ENCODE measurements around the gene PDIK1L. TPM values are rescaled to one million over a fixed set of nuclear protein-coding genes. Genes with fewer than 3 reads are reported as not detected.

PDIK1L gene
- total RNA-seq, 2 experiments from 2014 or later = 18.3 to 20.2 TPM

DNA sequence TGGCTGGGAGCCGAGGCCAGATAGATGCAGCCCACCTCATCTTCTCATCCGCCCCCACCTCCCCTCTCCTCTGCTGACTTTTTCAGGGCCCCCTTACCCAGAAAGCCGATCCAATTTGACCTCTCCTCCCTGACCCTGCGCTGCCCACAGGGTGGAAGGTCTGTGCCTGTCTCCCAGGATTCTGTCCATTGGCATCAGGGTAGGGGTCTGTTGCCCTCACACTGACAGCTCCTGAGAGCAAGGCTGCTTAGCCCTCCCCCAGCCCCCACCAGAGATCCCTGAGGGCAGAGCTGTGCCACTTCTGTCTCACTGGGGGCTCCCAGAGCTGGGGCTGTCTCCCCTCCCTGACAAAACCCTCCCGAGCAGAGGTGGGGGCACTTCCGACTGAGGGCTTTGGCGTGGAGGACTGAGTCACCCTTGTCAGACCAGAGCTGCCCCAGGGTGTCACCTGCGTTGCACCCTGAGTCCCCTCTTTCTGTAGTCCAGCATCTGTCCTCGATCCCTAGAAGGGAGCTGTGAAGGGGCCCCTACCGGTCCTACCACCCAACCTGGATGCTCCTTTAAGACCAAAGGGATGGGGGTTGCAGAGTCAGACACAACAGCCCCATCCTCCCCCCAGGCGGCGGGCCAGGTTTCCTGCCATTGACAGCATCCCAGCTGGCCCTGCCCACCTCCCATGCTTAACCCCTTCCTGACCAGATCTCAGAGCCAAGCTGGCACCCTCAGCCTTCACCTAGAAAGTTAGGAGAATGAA lies 44.8 kb downstream of the PDIK1L start:
- H3K27ac Mint-ChIP-seq = no peak overlapping the region
- no peak for DNase-seq
- H3K27me3 Mint-ChIP-seq = peaks cover 71% of the 10 kb centered on the region
- H3K9me3 Mint-ChIP-seq (ENCODE audit: low read depth) = no peaks in the 10 kb centered on the region
- peak; percentile 9 for ATAC-seq
- CTCF ChIA-PET = interaction anchor here (1.1 to 4.6 kb wide), 5 partner anchors 12 to 261 kb away, joined by 3 to 31 read pairs (median 4); partner anchors contain the start of genes C1orf232 and ZNF593
- H3K4me1 Mint-ChIP-seq = peaks cover 2% of the 10 kb centered on the region
- no peaks in the 10 kb centered on the region for H3K36me3 Mint-ChIP-seq
- no peak overlapping the region for H3K4me3 Mint-ChIP-seq

DNA sequence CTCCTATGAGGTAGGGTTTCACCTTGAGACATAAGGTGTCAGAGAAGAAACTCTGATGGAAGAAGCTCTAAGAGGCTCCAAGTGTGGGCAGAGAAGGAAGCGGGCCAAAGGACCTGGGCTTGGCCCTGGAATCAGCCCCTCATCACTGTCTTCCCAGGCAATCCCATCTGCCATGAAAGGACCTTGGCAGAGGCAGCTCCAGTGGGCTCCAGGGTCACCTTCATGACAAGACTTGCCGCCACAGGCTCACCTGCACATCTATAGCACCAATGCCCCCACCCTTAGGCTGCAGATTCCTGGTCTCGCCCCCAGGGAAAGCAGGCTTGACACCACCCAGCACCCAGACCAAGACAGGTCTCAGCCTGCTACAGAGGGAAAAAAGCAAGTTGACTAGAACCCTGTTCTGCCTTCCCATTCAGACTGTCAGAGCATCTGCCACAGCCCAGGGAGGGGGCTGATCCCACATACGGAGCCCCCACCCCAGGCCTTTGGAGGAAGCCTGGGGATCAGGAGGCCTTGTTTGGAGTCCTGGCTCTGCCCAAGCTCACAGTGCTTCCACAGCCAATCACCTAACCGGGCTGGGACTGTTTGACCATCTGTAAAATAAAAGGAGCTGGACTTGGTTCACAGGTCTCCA lies 46.8 kb downstream of the PDIK1L start:
- CTCF ChIA-PET = interaction anchor here (0.7 to 4.6 kb wide), 7 partner anchors 11 to 257 kb away, joined by 3 to 31 read pairs (median 3); partner anchors contain the start of genes C1orf232 and ZNF593
- ATAC-seq (no peak), DNase-seq (no peak)
- Mint-ChIP-seq H3K4me3 (no peak overlapping the region), H3K4me1 (peaks cover 6% of the 10 kb centered on the region), H3K27me3 (peaks cover 75% of the 10 kb centered on the region), H3K27ac (no peak overlapping the region), H3K9me3 (ENCODE audit: low read depth) (no peaks in the 10 kb centered on the region), H3K36me3 (no peaks in the 10 kb centered on the region)

DNA sequence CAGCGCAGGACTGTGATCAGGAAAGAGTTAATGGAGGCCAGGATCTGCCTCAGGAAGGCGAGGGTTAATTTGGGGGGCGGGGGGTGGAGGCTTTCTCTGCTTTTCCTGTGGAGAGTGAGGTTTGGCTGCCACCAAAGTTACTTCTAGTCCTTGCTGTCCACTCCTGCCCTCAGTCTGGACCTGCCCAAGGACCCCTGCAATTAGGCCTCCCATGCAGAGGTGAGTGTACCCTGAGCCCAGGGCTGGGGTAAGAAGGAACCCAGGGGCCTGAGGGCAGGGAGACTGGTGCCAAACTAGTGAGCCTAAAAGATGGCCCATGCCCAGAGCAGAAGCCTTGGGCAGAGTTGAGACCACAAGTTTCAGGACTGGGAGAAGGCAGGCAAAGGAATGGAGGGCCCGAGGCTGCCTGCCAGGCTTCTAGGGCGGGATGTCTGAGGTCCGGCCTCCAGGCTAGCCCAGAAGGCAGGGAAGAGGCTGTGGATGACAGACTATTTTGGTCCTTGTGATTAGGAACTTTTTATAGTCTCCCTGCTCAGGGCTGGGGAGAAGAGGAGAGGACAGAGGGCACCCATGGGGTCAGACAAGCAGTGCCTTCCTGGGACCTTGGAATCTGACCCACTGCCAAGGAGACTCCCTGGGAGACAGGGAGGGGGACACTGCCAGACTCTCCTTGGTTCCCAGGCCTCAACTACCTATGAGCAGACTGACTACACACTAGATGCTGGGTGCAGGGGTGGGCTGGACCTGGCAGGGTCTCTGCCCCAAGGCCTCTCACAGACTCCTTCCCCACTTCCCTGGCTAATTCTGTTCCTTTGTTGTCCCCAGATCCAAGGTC lies 47.5 kb downstream of the PDIK1L start, which contains the start of gene FAM110D:
FAM110D (plus strand) TSS at position 172 of the 835 bp plus-strand sequence. CDS start 2,213 bp downstream, outside the sequence.
- DNase-seq (no peak), ATAC-seq (no peak)
- Mint-ChIP-seq H3K27me3 (peaks cover 74% of the 10 kb centered on the region), H3K4me1 (peaks cover 10% of the 10 kb centered on the region), H3K4me3 (no peak within 1 kb of the TSS), H3K27ac (no peak within 1 kb of the TSS), H3K9me3 (ENCODE audit: low read depth) (no peaks in the 10 kb centered on the region), H3K36me3 (no peaks in the 10 kb centered on the region)
- CTCF ChIA-PET = interaction anchor here (3.8 kb wide), 1 partner anchor 14 kb away, joined by 14 read pairs; no protein-coding TSS in a partner anchor

DNA sequence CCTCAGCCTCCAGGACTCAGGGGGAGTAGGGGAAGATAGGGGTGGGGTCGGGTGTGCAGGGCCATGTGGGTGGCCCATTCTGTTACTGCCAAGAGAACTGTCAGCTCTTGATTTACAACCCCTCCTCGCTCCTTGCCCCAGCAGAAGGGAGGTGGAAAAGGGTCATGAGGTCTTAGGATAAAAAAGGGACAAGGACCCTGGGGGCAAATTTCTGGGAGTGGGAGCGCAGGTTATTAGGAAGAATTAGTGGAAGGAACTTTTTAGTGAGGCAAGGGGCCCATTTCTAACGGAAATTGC lies 48.1 kb downstream of the PDIK1L start:
- Mint-ChIP-seq H3K4me1 (peaks cover 10% of the 10 kb centered on the region), H3K9me3 (ENCODE audit: low read depth) (no peaks in the 10 kb centered on the region), H3K27ac (no peak overlapping the region), H3K27me3 (peaks cover 72% of the 10 kb centered on the region), H3K4me3 (no peak overlapping the region), H3K36me3 (no peaks in the 10 kb centered on the region)
- no peak for DNase-seq
- CTCF ChIA-PET = interaction anchor here (3.8 kb wide), 1 partner anchor 14 kb away, joined by 14 read pairs; no protein-coding TSS in a partner anchor
- no peak for ATAC-seq

DNA sequence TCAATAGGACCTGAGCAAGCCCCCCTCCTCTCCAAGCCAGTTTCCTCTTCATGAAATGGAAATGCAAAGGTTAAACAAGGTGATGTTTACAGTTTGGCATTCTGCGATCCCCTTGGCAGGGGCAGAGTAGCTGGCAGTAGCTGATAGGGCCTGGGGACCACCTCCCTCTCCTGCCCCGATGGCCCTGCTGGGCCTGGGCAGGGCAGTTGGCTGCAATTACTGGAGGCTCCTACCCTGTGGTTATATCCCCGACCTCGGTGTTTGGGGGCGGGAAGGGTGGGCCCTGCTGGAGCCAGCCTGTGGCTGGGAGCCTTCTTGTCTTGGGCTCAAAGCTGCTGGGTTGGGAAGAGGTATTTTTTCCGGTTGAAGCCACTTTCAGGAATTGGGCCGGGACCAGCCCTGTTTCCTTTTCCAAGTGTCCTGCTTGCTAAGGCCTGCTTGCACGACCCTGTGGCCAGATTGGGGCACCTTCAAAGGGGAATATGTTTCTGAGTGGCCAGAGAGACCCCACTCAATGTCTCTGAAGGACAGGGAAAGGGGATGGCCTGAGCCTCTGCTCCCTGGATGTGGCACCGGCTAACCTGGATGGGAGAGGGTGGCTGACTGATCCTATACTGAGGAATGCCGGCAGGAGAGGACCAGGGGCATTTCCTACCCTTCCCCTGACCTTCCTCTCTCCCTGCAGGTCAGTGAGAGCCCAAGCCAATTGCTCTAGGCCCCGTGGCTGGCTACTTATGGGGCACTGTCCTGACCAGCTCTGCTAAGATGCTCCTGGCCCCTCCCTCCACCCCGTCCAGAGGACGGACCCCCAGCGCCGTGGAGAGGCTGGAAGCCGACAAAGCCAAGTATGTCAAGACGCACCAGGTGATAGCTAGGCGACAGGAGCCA lies 49.1 kb downstream of the PDIK1L start:
- ATAC-seq (no peak), DNase-seq (no peak)
- Mint-ChIP-seq H3K27me3 (peaks cover 73% of the 10 kb centered on the region), H3K9me3 (ENCODE audit: low read depth) (no peaks in the 10 kb centered on the region), H3K4me3 (no peak overlapping the region), H3K36me3 (no peaks in the 10 kb centered on the region), H3K4me1 (peaks cover 18% of the 10 kb centered on the region), H3K27ac (no peak overlapping the region)
- CTCF ChIA-PET = interaction anchor here (0.6 to 3.8 kb wide), 7 partner anchors 9 to 124 kb away, joined by 3 to 14 read pairs (median 4); partner anchors contain the start of genes ZNF593 and ZNF593OS

DNA sequence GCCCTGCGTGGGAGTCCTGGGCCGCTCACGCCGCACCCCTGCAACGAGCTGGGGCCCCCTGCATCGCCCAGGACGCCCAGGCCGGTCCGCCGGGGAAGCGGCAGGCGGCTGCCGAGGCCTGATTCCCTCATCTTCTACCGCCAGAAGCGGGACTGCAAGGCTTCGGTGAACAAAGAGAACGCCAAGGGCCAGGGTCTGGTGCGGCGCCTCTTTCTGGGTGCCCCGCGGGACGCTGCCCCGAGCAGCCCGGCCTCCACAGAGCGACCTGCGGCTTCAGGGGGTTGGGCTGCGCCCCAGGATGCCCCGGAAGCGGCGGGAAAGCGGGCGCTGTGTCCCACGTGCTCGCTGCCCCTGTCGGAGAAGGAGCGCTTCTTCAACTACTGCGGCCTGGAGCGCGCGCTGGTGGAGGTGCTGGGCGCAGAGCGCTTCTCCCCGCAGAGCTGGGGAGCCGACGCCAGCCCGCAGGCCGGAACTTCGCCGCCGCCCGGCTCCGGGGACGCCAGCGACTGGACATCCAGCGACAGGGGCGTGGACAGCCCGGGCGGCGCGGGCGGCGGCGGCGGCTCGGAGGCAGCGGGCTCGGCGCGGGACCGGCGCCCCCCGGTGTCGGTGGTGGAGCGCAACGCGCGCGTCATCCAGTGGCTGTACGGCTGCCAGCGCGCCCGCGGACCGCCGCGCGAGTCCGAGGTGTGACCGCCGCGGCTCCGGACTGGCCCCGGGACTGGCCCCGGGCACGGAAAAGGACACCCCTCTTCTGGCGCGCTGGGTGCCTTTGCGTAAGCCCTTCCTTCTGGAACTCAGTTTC lies 50.0 kb downstream of the PDIK1L start:
- no peaks in the 10 kb centered on the region for H3K36me3 Mint-ChIP-seq
- H3K27ac Mint-ChIP-seq = no peak overlapping the region
- ATAC-seq (peak; percentile 64), DNase-seq (peak; percentile 52)
- CTCF ChIA-PET = interaction anchor here (0.6 to 3.8 kb wide), 9 partner anchors 8 to 255 kb away, joined by 3 to 14 read pairs (median 4); partner anchors contain the start of genes ZNF593 and ZNF593OS
- H3K9me3 Mint-ChIP-seq (ENCODE audit: low read depth) = no peaks in the 10 kb centered on the region
- peak overlapping the region; percentile 48 for H3K4me3 Mint-ChIP-seq
- peaks cover 20% of the 10 kb centered on the region for H3K4me1 Mint-ChIP-seq
- H3K27me3 Mint-ChIP-seq = peaks cover 67% of the 10 kb centered on the region

DNA sequence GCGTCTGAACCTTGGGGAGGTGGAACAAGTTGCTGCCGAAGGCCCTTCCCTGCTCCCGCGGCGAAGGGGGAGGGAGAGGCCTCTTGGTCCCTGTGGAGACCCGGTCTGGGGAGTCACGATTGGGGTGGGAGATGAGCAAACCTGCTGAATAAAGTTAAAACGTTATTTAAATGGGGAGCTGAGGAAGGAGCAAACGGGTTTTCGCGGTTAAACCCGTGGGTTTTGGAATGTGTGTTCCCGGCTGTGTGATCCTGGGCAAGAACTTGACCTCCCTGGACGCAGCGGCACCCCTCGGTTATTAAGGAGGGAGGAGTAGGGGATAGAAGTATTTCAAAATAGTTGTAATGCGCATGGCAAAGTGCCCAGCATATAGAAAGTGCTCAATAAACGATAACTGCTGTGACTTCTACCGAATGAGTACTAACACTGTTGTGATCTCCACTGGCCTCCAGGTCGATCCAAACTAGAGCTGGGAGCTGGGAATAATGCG lies 50.6 kb downstream of the PDIK1L start:
- ATAC-seq (no peak), DNase-seq (no peak)
- Mint-ChIP-seq H3K27me3 (peaks cover 63% of the 10 kb centered on the region), H3K36me3 (no peaks in the 10 kb centered on the region), H3K4me1 (peaks cover 23% of the 10 kb centered on the region), H3K27ac (no peak overlapping the region), H3K4me3 (peak overlapping the region; percentile 48), H3K9me3 (ENCODE audit: low read depth) (no peaks in the 10 kb centered on the region)
- CTCF ChIA-PET = interaction anchor here (1.0 to 3.8 kb wide), 7 partner anchors 17 to 255 kb away, joined by 3 to 14 read pairs (median 4); no protein-coding TSS in a partner anchor

DNA sequence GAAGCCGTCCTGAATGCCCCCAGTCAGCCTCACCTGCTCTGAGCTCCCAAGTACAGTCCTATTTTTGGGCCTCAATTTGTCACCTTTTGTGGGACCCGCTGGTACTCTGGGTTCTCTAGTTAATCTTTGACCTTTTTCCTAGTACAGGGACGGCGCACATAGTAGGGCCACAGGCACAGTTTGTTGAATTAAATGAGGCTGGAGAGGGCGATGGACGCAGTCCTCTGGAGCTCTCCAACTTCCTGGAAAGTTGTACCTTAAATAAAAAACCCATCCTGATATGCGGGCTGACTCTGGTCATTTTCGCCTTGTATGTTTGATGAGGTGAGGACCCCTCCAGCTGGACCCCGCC lies 52.0 kb downstream of the PDIK1L start:
- Mint-ChIP-seq H3K27ac (no peak overlapping the region), H3K9me3 (ENCODE audit: low read depth) (no peaks in the 10 kb centered on the region), H3K4me1 (peaks cover 23% of the 10 kb centered on the region), H3K27me3 (peaks cover 51% of the 10 kb centered on the region), H3K4me3 (no peak overlapping the region), H3K36me3 (no peaks in the 10 kb centered on the region)
- CTCF ChIA-PET = interaction anchor here (0.7 to 2.5 kb wide), 17 partner anchors 11 to 253 kb away, joined by 3 to 7 read pairs (median 4); partner anchors contain the start of gene CEP85
- ATAC-seq (no peak), DNase-seq (no peak)

DNA sequence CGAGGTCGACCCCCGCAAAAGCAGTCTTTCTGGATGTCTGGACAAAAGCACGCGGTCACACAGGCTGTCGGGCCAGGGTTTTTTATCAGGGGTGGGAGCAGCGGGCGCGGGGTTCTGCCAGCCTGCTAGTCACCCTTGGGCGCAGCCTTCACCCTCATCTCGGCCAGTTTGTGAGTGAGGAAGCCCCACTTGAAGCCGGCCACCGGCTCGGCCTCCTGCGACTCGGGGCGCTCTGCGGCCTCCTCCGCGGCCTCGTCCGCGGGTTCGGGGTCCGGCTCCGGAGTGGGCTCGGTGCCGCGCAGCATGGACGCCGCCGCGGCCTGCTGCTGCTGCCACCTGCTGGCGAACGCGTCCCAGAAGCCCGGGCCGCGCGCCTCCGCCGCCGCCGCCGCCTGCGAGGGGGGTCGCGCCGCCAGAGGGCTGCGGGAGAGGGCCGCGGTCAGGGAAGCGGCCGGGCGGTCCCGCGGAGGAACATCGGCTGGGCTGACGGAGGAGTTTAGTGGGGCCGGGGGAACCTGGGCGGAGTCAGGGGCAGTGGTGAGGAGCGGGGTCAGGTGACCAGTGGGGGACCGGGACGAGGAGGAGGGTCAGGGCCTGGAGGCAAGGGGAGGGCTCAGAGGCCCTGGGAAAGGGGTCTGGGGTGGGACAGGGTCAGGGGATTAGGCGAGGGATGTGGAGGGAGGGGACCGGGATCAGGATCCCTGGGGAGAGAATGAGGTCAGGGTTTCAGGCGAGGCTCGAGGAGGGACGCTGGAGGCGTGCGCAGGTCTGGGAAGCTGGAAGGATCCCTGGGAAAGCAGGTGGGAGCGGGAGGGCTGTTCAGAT lies 52.6 kb downstream of the PDIK1L start:
- DNase-seq = peak; percentile 52
- Mint-ChIP-seq H3K27me3 (peaks cover 46% of the 10 kb centered on the region), H3K36me3 (no peaks in the 10 kb centered on the region), H3K4me3 (peak overlapping the region; percentile 20), H3K9me3 (ENCODE audit: low read depth) (no peaks in the 10 kb centered on the region), H3K4me1 (peaks cover 23% of the 10 kb centered on the region), H3K27ac (no peak overlapping the region)
- CTCF ChIA-PET = interaction anchor here (0.7 to 3.3 kb wide), 18 partner anchors 10 to 253 kb away, joined by 3 to 16 read pairs (median 4); partner anchors contain the start of gene CEP85
- ATAC-seq = peak; percentile 74

DNA sequence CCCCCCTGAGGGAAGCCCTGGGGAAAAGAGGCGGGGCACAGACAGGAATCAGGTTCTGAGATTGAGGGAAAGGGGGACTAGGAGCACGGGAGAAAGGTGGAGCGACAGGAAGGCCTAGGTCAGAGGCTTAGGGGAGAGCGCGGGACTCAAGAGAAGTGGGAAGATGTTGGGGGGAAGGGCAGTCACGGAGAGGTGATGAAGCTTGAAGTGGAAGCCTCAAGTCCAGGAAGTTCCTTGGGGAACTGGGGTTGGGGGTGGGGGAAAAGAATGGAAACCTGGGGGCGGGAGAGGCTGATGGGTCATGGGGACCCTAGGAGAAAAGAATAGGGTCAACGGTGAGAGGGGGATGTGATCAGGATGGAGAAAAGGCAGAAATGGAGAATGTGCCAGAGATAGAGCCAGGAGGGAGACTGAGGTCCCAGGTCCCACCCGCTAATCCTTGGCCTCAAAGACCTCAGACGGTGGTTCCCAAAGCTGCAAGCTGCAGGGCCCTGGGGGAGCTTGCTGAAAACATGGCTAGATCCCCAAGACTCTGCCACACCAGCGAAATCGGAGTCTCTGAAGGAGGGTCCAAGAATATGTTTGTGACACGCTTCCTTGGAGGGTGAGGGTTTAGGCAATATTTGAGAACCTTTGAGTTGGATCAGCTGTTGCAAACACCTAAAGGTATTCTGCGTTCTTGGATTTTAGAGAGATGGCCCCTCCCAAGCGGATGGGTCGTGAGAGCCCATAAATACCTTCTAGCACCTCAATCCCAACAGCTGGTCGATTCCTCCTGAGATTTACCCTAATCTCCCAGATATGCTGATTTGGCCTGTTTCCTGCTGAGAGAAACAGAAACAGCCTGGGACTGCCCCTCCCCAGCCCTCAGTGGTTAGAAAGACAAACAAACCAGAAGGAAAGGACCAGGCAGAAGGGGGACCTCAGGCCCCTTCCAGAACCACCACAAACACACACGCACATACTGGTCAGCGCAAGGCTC lies 53.5 kb downstream of the PDIK1L start:
- Mint-ChIP-seq H3K36me3 (no peaks in the 10 kb centered on the region), H3K27me3 (peaks cover 39% of the 10 kb centered on the region), H3K4me1 (peaks cover 23% of the 10 kb centered on the region), H3K4me3 (peak overlapping the region; percentile 20), H3K27ac (no peak overlapping the region), H3K9me3 (ENCODE audit: low read depth) (no peaks in the 10 kb centered on the region)
- ATAC-seq (no peak), DNase-seq (no peak)
- CTCF ChIA-PET = interaction anchor here (0.7 to 3.3 kb wide), 9 partner anchors 40 to 270 kb away, joined by 3 to 16 read pairs (median 4); partner anchors contain the start of gene CEP85

Measured in activated CD8-positive, alpha-beta memory T cell treated with anti-CD3 and anti-CD28 coated beads, Interleukin-2, amount 10 ng/mL, durations not matched to agents 7 days and 5 days (primary cell).